NCI-H2029 treated with DMSO at 0.1 percent for 48 hours (cell line): Measurements from ENCODE around the gene C11orf42.
"Not testable (repeated sequence)": the region's sequence is repeated elsewhere in the genome, so short reads cannot be mapped to it uniquely, and the experiment has no call there.

Source experiments
- DNase-seq: peaks from one replicate; lab custom pipeline; 2025; lab: John Stamatoyannopoulos, UW

The C11orf42 gene

DNA sequence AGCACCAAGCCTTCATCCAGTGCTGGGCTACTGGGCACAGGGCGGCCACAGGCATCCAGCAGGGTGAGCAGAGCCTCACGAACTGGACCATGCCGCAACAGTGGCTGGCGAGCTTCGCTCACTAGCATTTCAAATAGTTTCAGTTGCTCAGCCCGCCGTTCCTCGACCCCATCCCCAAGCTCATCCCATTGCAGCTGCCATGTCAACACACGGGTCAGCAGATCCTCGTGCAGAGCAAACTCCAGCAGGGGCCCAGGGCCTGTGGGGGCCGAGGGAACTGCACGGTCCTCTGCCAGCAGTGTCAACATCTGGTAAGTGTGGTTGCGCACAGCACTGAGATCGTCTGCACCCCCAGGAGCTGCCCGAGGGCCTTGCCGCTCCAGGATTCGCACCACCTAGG, 18.5 kb downstream of the C11orf42 start:
- no peak for DNase-seq

DNA sequence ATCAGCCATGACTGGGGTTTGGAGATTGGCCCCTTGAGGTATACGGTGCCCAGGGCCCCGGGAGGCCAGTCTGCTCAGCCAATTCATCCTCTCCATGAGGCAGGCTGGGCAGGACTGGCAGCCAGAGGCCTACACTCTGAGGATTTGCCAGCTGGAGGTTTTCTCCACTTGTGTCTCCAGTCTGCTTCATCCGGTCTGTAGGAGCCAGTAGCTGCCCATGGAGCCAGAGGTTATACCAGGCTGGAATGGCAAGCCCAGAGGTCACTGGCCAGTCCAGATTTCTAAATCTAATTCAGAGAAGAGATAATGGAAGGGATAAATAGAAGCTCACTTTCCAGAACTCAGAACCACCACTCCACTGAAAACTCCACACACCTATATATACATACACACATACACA, 19.1 kb downstream of the C11orf42 start:
- no peak for DNase-seq

DNA sequence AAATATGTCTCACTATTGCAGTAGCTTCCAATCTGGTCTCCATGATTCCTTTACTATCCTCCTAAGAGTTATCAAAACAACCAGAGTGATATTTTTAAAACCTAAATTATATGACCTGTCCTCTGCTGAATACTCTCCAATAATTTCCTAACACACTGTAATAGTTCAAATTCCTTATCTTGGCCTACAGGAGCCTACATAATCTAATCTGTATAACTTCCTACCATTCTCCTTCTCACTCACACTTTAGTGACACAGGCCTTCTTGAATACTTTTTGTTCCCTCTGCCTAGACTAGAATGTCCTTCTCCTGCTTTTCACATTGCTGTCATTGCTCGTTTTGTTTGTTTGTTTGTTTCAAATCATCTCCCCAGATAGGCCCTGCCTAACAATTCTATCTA, 19.7 kb downstream of the C11orf42 start:
- no peak for DNase-seq

- DNase-seq = no peak
These were observed 20.5 kb downstream of the C11orf42 start for GRCh38 chr11:6225896-6226295.

- no peak for DNase-seq
These were observed 23.2 kb downstream of the C11orf42 start for GRCh38 chr11:6228520-6228919.

GRCh38 chr11:6229911-6230310, 24.6 kb downstream of the C11orf42 start:
- DNase-seq = no peak

- no peak for DNase-seq
These were observed 27.5 kb downstream of the C11orf42 start for GRCh38 chr11:6232899-6233298.

- DNase-seq = no peak
These were observed 28.6 kb downstream of the C11orf42 start for GRCh38 chr11:6233984-6234386.

DNA sequence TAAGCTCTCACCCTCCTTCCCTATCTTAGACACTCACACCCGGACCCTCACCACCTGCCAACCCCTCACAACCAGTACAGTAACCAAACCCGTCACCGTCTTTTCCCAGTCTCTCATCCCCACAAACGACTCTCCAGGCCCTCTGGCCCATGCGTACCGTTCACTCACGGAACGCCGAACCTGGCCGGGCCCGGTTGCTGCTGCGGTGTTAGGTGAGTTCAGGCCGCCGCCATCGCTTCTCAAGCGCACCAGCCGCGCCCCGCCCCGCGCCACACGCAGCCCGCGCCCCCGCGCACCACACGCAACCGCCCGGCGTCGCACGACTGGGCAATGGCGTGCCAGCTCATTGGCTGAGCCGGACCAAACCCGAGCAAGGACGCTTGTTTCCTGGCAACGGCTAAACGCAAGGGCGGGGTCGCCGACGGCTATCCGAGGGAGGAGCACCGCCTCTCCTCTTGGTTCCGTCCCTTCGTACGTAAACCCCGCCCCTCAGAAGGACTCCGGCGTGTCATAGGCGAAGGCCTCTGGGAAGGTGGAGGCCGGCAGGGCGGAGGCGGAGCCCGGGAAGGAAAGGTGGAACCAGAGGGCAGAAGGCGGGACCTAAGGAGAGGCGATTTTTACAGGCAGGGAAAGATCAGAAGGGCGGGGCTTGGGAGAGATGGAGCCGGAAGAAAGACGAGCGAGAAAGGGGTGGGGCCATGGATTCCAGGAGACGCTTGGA, 29.2 kb downstream of the C11orf42 start, which contains the start of gene FHIP1B:
Gene FHIP1B (minus strand): TSS at position 250 of the 721 bp plus-strand sequence. CDS start 10,120 bp downstream, outside the sequence.
- DNase-seq = peak; percentile 98

- DNase-seq = no peak
These were observed 31.9 kb downstream of the C11orf42 start for GRCh38 chr11:6237266-6237665.

- DNase-seq = no peak
These were observed 32.5 kb downstream of the C11orf42 start for GRCh38 chr11:6237761-6238302.

- peak; percentile 5 for DNase-seq
These were observed 33.5 kb downstream of the C11orf42 start, which contains the start of gene CNGA4 for GRCh38 chr11:6238902-6239301. CNGA4 (plus strand) TSS chr11:6239089; CDS start chr11:6239207, 118 bp downstream.

DNA sequence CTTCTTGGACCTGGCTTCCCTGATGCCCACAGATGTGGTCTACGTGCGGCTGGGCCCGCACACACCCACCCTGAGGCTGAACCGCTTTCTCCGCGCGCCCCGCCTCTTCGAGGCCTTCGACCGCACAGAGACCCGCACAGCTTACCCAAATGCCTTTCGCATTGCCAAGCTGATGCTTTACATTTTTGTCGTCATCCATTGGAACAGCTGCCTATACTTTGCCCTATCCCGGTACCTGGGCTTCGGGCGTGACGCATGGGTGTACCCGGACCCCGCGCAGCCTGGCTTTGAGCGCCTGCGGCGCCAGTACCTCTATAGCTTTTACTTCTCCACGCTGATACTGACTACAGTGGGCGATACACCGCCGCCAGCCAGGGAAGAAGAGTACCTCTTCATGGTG, 34.8 kb downstream of the C11orf42 start:
- no peak for DNase-seq

DNA sequence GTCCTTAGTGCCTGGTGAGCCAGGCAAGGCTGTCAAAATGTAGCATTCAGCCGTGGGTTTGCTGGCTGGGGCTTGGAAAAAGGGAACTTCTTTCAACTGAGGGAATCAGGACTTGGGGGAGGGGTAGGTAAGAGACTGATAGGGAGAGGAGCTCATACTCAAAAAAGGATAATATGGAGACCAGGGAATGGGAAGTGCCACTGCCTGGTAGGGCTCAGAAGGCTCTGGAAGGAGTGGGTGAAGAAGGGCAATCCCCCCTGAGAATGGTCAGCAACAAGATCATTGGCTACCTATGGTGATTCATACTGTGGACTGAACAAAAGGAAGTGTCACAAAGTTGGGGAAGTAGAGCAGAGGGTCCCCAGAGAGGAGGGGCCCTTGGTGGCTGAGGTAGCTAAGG, 35.4 kb downstream of the C11orf42 start:
- no peak for DNase-seq

DNA sequence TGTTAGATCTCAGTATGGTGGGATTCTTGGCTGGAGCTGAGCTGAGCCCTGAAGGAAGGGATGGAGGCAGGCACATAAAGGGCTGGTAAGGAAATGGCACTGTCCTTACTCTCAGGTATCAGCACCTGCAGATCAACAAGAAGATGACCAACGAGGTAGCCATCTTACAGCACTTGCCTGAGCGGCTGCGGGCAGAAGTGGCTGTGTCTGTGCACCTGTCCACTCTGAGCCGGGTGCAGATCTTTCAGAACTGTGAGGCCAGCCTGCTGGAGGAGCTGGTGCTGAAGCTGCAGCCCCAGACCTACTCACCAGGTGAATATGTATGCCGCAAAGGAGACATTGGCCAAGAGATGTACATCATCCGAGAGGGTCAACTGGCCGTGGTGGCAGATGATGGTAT, 36.0 kb downstream of the C11orf42 start:
- no peak for DNase-seq

DNA sequence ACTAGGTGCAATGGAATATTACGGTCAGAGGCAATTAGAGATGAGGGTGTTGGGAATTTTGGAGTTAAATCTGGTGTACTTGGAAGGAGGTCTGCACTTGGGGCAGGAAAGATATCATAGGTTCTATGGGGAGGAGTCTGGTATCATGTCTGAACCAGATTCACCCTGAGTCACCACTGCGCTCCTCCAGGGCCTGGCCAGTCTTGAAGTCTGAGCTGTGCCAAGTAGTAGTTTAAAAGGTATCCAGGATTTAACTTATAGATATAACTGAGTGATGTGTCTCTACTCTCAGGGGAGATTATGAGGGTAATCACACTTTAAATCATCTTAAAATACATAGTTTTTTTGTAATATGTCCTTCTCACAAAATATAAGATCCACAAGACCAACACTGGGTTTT, 40.2 kb downstream of the C11orf42 start:
- no peak for DNase-seq

- no peak for DNase-seq
These were observed 42.9 kb downstream of the C11orf42 start for GRCh38 chr11:6248248-6248647.

DNA sequence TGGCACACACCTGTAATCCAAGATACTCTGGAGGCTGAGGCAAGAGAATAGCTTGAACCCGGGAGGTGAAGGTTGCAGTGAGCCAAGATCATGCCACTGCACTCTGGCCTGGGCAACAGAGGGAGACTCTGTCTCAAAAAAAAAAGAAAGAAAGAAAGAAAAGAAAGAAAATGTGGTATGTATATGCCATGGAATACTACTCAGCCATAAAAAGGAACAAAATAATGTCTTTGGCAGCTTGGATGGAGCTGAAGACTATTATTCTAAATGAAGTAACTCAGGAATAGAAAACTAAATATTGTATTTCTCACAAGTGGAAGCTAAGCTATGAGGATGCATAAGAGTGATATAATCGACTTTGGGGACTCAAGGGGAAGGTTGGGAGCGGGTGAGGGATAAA, 43.5 kb downstream of the C11orf42 start:
- not testable (repeated sequence) for DNase-seq

DNA sequence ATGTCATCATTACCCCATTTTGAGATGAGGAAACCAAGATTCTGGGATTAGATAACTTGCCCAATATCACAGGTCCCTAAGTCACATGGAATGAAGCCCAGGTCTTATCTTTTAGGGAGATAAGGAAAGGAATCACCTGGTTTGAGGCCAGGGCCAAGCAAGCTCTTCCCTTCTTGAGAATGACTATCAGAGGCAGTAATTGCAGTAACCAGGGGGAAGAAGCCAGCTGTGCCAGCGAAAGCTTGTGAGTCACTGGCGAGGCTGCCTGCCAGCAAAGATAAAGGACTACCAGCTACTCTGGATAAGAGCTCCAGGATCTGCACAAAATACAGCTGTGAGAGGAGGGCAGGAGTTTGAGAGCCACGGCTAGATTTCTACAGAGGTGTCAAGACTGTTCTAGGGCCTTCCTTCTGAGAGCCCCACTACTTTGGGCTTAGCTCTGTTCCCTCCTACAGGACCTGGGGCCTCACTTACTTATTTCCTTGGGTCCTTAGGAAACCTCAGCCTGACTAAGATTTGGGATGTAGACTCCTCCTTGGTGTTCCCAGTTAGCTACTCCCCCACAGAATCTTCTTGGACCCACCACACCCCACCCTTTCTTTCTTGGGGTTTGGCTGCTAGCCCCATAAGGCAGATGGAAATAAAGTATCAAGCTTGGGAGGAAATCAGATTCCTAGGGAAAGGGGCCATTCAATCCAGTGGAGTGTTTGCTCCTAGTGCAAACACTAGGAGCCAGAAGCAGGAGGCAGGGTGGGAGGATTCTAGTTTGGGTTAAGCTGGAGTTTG, 44.6 kb downstream of the C11orf42 start:
- DNase-seq = peak; percentile 9

DNA sequence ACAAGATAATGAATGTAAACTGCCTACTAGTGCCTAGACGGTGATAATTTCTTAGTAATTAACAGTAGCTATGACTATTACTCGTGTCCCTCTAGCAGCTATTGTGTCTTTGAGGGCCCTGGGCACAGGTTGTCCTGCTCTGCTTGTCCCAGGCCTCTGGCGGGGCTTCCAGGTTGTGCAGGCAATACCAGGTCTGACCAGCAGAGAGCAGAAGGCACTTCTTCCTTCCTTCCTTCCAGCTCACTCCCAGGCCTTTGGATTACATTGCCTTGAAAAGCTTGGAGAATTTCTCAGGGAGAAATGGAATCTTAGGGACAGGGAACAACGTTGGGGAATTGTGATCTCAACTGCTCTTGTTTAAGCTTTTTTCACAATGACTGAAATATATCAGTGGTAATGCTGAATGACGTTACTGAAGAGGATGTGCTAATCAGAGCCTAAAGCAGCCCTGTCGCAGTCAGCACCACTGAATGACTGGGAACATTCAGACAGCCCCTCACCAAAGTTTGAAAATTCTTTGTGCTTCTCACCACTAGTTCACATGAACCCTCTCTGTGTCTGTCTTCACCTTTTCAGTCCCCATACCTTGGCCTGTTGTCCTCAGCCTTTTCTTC, 45.9 kb downstream of the C11orf42 start:
- DNase-seq = peak; percentile 18

- DNase-seq = no peak
These were observed 46.7 kb downstream of the C11orf42 start for GRCh38 chr11:6251990-6252473.

DNA sequence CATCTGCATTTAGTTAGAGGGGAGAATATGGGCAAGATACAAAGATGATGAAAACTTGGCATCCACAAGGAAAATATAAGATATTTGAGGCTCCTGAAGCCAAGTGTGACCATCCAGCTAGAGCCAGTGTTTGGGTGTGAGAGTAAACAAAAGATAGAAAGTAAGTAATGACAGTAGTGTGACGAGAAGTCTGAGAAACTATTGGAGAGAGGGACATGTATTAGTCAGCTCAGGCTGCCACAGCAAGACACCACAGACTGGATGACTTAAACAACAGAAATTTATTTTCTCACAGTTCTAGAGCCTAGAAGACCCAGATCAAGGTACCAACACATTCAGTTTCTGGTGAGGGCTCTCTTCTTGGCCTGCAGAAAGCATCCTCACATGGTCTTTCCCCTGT, 47.8 kb downstream of the C11orf42 start:
- DNase-seq = no peak
